Duodenal mucosa (tissue), 2 donors: ENCODE measurements around the gene LDHAL6B.

ENCODE experiments used
- H3K27ac ChIP-seq: one replicate; pipeline ENCODE4 v1.7.0; 2013; ENCODE audit warnings: low read depth, low read length
- H3K27me3 ChIP-seq, 2 donors: one replicate each; pipeline ENCODE4 v1.7.0; 2013; ENCODE audit warnings: low read length in 2 of 2, control low read depth in 1 of 2; ENCODE audit not compliant: insufficient read depth in 2 of 2, control insufficient read depth in 1 of 2
- H3K36me3 ChIP-seq, 2 donors: one replicate each; pipeline ENCODE4 v1.7.0; 2013; ENCODE audit warnings: low read length in 2 of 2, control low read depth in 1 of 2; ENCODE audit not compliant: insufficient read depth in 2 of 2, control insufficient read depth in 1 of 2
- H3K4me1 ChIP-seq, 2 donors: one replicate each; pipeline ENCODE4 v1.7.0; 2013; ENCODE audit warnings: low read length in 2 of 2, control low read depth in 1 of 2; ENCODE audit not compliant: insufficient read depth in 2 of 2, control insufficient read depth in 1 of 2
- H3K4me3 ChIP-seq, 2 donors: one replicate each; pipeline ENCODE4 v1.7.0; 2013; ENCODE audit warnings: low read length in 2 of 2, low read depth in 1 of 2
- H3K9ac ChIP-seq, 2 donors: one replicate each; pipeline ENCODE4 v1.7.0; 2013; ENCODE audit warnings: low read length in 2 of 2, low read depth in 1 of 2
- H3K9me3 ChIP-seq, 2 donors: one replicate each; pipeline ENCODE4 v1.7.0; 2013; ENCODE audit warnings: low read length in 2 of 2, control low read depth in 1 of 2; ENCODE audit not compliant: control insufficient read depth in 1 of 2

The LDHAL6B gene

GRCh38 chr15:59230531-59231055 lies 23.9 kb downstream of the LDHAL6B start:
- H3K36me3 ChIP-seq: peaks cover 0 to 24% of the 10 kb centered on the region in 2 donors
- H3K9ac ChIP-seq: no peak overlapping the region
- no peaks in the 10 kb centered on the region for H3K9me3 ChIP-seq
- H3K27me3 ChIP-seq: no peaks in the 10 kb centered on the region
- no peak overlapping the region for H3K27ac ChIP-seq
- no peak overlapping the region for H3K4me3 ChIP-seq
- no peaks in the 10 kb centered on the region for H3K4me1 ChIP-seq

GRCh38 chr15:59232476-59232875 lies 25.8 kb downstream of the LDHAL6B start:
- Histone ChIP-seq H3K4me1 (peaks cover 0 to 9% of the 10 kb centered on the region in 2 donors), H3K9me3 (no peaks in the 10 kb centered on the region), H3K27me3 (no peaks in the 10 kb centered on the region), H3K9ac (no peak overlapping the region), H3K4me3 (no peak overlapping the region), H3K36me3 (peaks cover 0 to 21% of the 10 kb centered on the region in 2 donors), H3K27ac (no peak overlapping the region)

- Histone ChIP-seq H3K4me1 (peaks cover 0 to 10% of the 10 kb centered on the region in 2 donors), H3K36me3 (peaks cover 0 to 7% of the 10 kb centered on the region in 2 donors), H3K27me3 (no peaks in the 10 kb centered on the region), H3K27ac (no peak overlapping the region), H3K4me3 (no peak overlapping the region), H3K9me3 (no peaks in the 10 kb centered on the region), H3K9ac (no peak overlapping the region)
Measured at GRCh38 chr15:59236394-59236793, 29.8 kb downstream of the LDHAL6B start.

- H3K4me1 ChIP-seq: peaks cover 0 to 10% of the 10 kb centered on the region in 2 donors
- no peak overlapping the region for H3K4me3 ChIP-seq
- H3K9me3 ChIP-seq: no peaks in the 10 kb centered on the region
- H3K36me3 ChIP-seq: peaks cover 0 to 5% of the 10 kb centered on the region in 2 donors
- no peaks in the 10 kb centered on the region for H3K27me3 ChIP-seq
- no peak overlapping the region for H3K9ac ChIP-seq
- no peak overlapping the region for H3K27ac ChIP-seq
Measured at GRCh38 chr15:59237119-59237855, 30.6 kb downstream of the LDHAL6B start.

GRCh38 chr15:59237924-59238331 lies 31.3 kb downstream of the LDHAL6B start:
- Histone ChIP-seq H3K36me3 (no peaks in the 10 kb centered on the region), H3K27me3 (no peaks in the 10 kb centered on the region), H3K4me3 (no peak overlapping the region), H3K27ac (no peak overlapping the region), H3K9me3 (no peaks in the 10 kb centered on the region), H3K4me1 (peaks cover 0 to 10% of the 10 kb centered on the region in 2 donors), H3K9ac (no peak overlapping the region)

GRCh38 chr15:59240036-59240435 lies 33.4 kb downstream of the LDHAL6B start:
- H3K9me3 ChIP-seq: no peaks in the 10 kb centered on the region
- H3K27me3 ChIP-seq: no peaks in the 10 kb centered on the region
- no peaks in the 10 kb centered on the region for H3K36me3 ChIP-seq
- no peak overlapping the region for H3K27ac ChIP-seq
- no peak overlapping the region for H3K9ac ChIP-seq
- H3K4me3 ChIP-seq: no peak overlapping the region
- H3K4me1 ChIP-seq: peaks cover 0 to 15% of the 10 kb centered on the region in 2 donors

GRCh38 chr15:59242649-59243048 lies 36.0 kb downstream of the LDHAL6B start:
- peaks cover 2 to 11% of the 10 kb centered on the region in 2 donors for H3K4me1 ChIP-seq
- no peak overlapping the region for H3K4me3 ChIP-seq
- H3K27me3 ChIP-seq: no peaks in the 10 kb centered on the region
- H3K36me3 ChIP-seq: no peaks in the 10 kb centered on the region
- no peak overlapping the region for H3K27ac ChIP-seq
- no peak overlapping the region for H3K9ac ChIP-seq
- H3K9me3 ChIP-seq: no peaks in the 10 kb centered on the region

GRCh38 chr15:59243622-59244021 lies 37.0 kb downstream of the LDHAL6B start:
- H3K27ac ChIP-seq: no peak overlapping the region
- H3K27me3 ChIP-seq: no peaks in the 10 kb centered on the region
- H3K4me1 ChIP-seq: peaks cover 4 to 12% of the 10 kb centered on the region in 2 donors
- no peaks in the 10 kb centered on the region for H3K36me3 ChIP-seq
- no peaks in the 10 kb centered on the region for H3K9me3 ChIP-seq
- H3K4me3 ChIP-seq: no peak overlapping the region
- H3K9ac ChIP-seq: no peak overlapping the region

GRCh38 chr15:59244337-59244736 lies 37.7 kb downstream of the LDHAL6B start:
- Histone ChIP-seq H3K27me3 (no peaks in the 10 kb centered on the region), H3K36me3 (no peaks in the 10 kb centered on the region), H3K27ac (no peak overlapping the region), H3K9ac (no peak overlapping the region), H3K9me3 (no peaks in the 10 kb centered on the region), H3K4me3 (no peak overlapping the region), H3K4me1 (peaks cover 4 to 12% of the 10 kb centered on the region in 2 donors)

GRCh38 chr15:59245559-59245958 lies 38.9 kb downstream of the LDHAL6B start:
- H3K4me1 ChIP-seq: peaks cover 4 to 23% of the 10 kb centered on the region in 2 donors
- H3K27me3 ChIP-seq: no peaks in the 10 kb centered on the region
- H3K36me3 ChIP-seq: peaks cover 0 to 7% of the 10 kb centered on the region in 2 donors
- H3K27ac ChIP-seq: no peak overlapping the region
- H3K9me3 ChIP-seq: no peaks in the 10 kb centered on the region
- no peak overlapping the region for H3K9ac ChIP-seq
- no peak overlapping the region for H3K4me3 ChIP-seq
